Measurements from ENCODE around the gene PRPSAP1.
A peak's percentile ranks its signal among the peaks of the same experiment; 100 is the strongest.
"Not testable (repeated sequence)": the region's sequence is repeated elsewhere in the genome, so short reads cannot be mapped to it uniquely, and the experiment has no call there.

PRPSAP1 gene

DNA sequence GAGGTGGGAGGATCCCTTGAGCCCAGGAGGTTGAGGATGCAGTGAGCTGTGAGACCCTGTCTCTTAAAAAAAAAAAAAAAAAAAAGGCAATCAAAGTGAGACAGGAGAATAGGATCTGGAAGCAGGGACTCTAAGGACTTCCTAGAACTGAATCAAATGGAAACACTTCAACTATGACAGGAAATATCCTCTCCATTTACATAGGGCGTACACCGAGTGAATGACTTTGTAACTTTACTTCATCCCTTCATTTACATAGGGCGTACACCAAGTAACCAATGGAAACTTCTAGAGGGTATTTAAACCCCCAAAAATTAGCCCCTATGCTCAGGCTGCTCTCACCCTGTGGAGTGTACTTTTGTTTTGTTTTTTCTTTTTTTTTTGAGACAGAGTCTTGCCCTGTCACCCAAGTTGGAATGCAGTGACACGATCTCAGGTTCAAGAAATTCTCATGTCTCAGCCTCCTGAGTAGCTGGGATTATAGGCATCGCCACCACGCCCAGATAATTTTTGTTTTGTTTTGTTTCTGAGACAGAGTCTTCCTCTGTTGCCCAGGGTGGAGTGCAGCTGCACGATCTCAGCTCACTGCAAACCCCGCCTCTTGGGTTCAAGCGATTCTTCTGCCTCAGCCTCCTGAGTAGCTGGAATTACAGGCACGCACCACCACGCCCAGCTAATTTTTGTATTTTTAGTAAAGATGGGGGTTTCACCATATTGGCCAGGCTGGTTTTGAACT lies 9.6 kb upstream of the PRPSAP1 start:
- ChIA-PET POLR2A (interaction anchor here (1.6 to 3.7 kb wide), 2 partner anchors 10 to 21 kb away, joined by 4 to 31 read pairs; partner anchors contain the start of genes PRPSAP1 and SPHK1), CTCF (interaction anchor here (1.4 to 2.9 kb wide), 3 partner anchors 22 to 59 kb away, joined by 4 to 11 read pairs (median 7); no protein-coding TSS in a partner anchor)
- Histone ChIP-seq H3K4me1 (ENCODE audit: control insufficient read depth, insufficient read depth, low read length) (peaks cover 12% of the 10 kb centered on the region; the same call in 1 of the 2 replicates), H3K36me3 (ENCODE audit: control insufficient read depth in 2 of 2, insufficient read depth in 1 of 2, low read length in 2 of 2) (no peaks in the 10 kb centered on the region), H3K27ac (ENCODE audit: extremely low read depth, low read depth, low read length) (no peak overlapping the region), H3K4me3 (ENCODE audit: low read depth, low read length) (no peak overlapping the region), H3K9me3 (ENCODE audit: control insufficient read depth, insufficient read depth, low read depth, low read length) (no peaks in the 10 kb centered on the region)
- TF ChIP-seq KLF1 (tag by site-specific recombination; IDR thresholded peaks at IDR 0.05): 0 out of 2 replicates have a peak, but pooled peaks have one; percentile 32
- TF ChIP-seq ZEB2 (tag by site-specific recombination; IDR thresholded peaks at IDR 0.05): no peak

DNA sequence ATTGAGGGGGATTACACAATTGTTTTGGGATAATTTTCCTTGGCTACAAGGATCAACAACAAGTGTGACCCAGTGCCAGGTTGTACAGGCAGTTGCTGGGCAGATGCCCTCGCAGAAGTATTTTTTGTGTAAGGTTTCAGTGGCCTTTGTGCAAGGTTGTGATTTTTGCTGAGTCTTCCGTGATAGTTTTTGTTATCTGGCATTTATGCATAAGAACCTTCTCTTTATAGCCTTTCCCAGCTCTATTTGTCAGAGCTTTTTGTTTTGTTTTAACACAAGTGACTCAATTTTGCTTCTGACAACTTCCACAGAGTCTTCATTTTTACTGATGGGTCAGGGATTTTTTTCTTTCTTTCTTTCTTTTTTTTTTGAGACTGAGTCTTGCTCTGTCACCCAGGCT lies 6.7 kb upstream of the PRPSAP1 start:
- CTCF ChIA-PET: interaction anchor here (0.6 to 2.9 kb wide), 3 partner anchors 21 to 107 kb away, joined by 3 to 11 read pairs (median 4); partner anchors contain the start of gene AANAT
- Histone ChIP-seq H3K4me1 (ENCODE audit: control insufficient read depth, insufficient read depth, low read length) (no peaks in the 10 kb centered on the region), H3K9me3 (ENCODE audit: control insufficient read depth, insufficient read depth, low read depth, low read length) (no peaks in the 10 kb centered on the region), H3K4me3 (ENCODE audit: low read depth, low read length) (no peak overlapping the region), H3K27ac (ENCODE audit: extremely low read depth, low read depth, low read length) (no peak overlapping the region), H3K36me3 (ENCODE audit: control insufficient read depth in 2 of 2, insufficient read depth in 1 of 2, low read length in 2 of 2) (no peaks in the 10 kb centered on the region)
- TF ChIP-seq ZNF121 (tag by site-specific recombination; IDR thresholded peaks at IDR 0.05): no peak
- POLR2A ChIA-PET: no interaction called here

DNA sequence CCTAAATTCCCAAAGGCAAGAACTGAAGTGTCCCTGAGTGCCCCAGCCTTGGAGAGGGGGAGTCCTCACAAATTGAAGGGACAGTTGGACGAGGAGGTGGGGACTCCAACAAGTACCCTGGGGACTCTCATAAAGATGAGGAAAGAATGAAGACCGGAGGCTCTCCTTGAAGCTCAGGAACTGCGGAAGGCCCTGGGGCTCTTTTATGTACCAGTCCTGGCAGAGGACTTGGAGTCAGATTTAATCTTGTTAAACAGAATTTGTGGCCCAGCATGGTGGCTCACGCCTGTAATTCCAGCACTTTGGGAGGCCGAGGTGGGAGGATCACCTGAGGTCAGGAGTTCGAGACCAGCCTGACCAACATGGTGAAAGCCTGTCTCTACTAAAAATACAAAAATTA lies 6.1 kb upstream of the PRPSAP1 start:
- ChIA-PET POLR2A (interaction anchor here (0.6 kb wide), 1 partner anchor 261 kb away, joined by 3 read pairs; no protein-coding TSS in a partner anchor), CTCF (interaction anchor here (0.7 kb wide), 2 partner anchors 10 to 128 kb away, joined by 3 read pairs; no protein-coding TSS in a partner anchor)
- H3K9me3 ChIP-seq (ENCODE audit: control insufficient read depth, insufficient read depth, low read depth, low read length); H3K4me1 ChIP-seq (ENCODE audit: control insufficient read depth, insufficient read depth, low read length); H3K36me3 ChIP-seq (ENCODE audit: control insufficient read depth in 2 of 2, insufficient read depth in 1 of 2, low read length in 2 of 2); H3K27ac ChIP-seq (ENCODE audit: extremely low read depth, low read depth, low read length); H3K4me3 ChIP-seq (ENCODE audit: low read depth, low read length): not testable (repeated sequence)

DNA sequence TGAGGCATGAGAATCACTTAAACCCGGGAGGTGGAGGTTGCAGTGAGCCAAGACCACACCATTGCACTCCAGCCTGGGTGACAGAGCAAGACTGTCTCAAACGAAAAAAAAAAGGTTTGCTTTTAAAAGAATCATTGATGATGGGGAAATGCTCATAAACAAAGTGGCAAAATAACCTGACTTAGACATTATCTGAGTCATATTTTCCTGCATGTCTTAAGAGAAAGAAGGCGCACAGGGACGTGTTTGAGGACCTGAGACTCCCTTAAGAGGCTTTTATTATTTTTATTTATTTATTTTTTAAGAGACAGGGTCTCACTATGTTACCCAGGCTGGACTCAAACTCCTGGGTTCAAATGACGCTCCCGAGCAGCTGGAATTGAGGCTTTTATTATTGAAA lies 5.7 kb upstream of the PRPSAP1 start:
- POLR2A ChIA-PET: interaction anchor here (0.6 kb wide), 1 partner anchor 261 kb away, joined by 3 read pairs; no protein-coding TSS in a partner anchor
- Histone ChIP-seq H3K4me1 (ENCODE audit: control insufficient read depth, insufficient read depth, low read length) (0 out of 2 replicates have a peak, but pooled peaks cover 4% of the 10 kb centered on the region), H3K36me3 (ENCODE audit: control insufficient read depth in 2 of 2, insufficient read depth in 1 of 2, low read length in 2 of 2) (no peaks in the 10 kb centered on the region), H3K4me3 (ENCODE audit: low read depth, low read length) (no peak overlapping the region), H3K27ac (ENCODE audit: extremely low read depth, low read depth, low read length) (no peak overlapping the region), H3K9me3 (ENCODE audit: control insufficient read depth, insufficient read depth, low read depth, low read length) (no peaks in the 10 kb centered on the region)
- CTCF ChIA-PET: interaction anchor here (0.7 kb wide), 2 partner anchors 10 to 129 kb away, joined by 3 read pairs; no protein-coding TSS in a partner anchor
- TF ChIP-seq KLF10 (tag by site-specific recombination; IDR thresholded peaks at IDR 0.05) (no peak), ZSCAN23 (tag by site-specific recombination; IDR thresholded peaks at IDR 0.05) (no peak), GLI4 (tag by site-specific recombination; IDR thresholded peaks at IDR 0.05) (no peak), ZNF521 (tag by site-specific recombination; IDR thresholded peaks at IDR 0.05) (no peak), ZNF426 (tag by site-specific recombination; IDR thresholded peaks at IDR 0.05) (no peak), TCF7L2 (IDR thresholded peaks at IDR 0.05; ENCODE audit: borderline replicate concordance, low read depth, low read length) (no peak), KLF9 (tag by site-specific recombination; IDR thresholded peaks at IDR 0.05; ENCODE audit: low read depth) (no peak), ZNF366 (tag by site-specific recombination; conservative IDR thresholded peaks at IDR 0.05) (no peak), ZNF776 (tag by site-specific recombination; IDR thresholded peaks at IDR 0.05; ENCODE audit: borderline replicate concordance) (no peak), ZNF24 (tag by site-specific recombination; IDR thresholded peaks at IDR 0.05) (no peak), ZNF510 (tag by site-specific recombination; IDR thresholded peaks at IDR 0.05; ENCODE audit: insufficient replicate concordance) (no peak), ZNF23 (tag by site-specific recombination; IDR thresholded peaks at IDR 0.05; ENCODE audit: borderline replicate concordance) (no peak), ZNF623 (tag by site-specific recombination; IDR thresholded peaks at IDR 0.05) (no peak)
- TF ChIP-seq, protein P1, sequence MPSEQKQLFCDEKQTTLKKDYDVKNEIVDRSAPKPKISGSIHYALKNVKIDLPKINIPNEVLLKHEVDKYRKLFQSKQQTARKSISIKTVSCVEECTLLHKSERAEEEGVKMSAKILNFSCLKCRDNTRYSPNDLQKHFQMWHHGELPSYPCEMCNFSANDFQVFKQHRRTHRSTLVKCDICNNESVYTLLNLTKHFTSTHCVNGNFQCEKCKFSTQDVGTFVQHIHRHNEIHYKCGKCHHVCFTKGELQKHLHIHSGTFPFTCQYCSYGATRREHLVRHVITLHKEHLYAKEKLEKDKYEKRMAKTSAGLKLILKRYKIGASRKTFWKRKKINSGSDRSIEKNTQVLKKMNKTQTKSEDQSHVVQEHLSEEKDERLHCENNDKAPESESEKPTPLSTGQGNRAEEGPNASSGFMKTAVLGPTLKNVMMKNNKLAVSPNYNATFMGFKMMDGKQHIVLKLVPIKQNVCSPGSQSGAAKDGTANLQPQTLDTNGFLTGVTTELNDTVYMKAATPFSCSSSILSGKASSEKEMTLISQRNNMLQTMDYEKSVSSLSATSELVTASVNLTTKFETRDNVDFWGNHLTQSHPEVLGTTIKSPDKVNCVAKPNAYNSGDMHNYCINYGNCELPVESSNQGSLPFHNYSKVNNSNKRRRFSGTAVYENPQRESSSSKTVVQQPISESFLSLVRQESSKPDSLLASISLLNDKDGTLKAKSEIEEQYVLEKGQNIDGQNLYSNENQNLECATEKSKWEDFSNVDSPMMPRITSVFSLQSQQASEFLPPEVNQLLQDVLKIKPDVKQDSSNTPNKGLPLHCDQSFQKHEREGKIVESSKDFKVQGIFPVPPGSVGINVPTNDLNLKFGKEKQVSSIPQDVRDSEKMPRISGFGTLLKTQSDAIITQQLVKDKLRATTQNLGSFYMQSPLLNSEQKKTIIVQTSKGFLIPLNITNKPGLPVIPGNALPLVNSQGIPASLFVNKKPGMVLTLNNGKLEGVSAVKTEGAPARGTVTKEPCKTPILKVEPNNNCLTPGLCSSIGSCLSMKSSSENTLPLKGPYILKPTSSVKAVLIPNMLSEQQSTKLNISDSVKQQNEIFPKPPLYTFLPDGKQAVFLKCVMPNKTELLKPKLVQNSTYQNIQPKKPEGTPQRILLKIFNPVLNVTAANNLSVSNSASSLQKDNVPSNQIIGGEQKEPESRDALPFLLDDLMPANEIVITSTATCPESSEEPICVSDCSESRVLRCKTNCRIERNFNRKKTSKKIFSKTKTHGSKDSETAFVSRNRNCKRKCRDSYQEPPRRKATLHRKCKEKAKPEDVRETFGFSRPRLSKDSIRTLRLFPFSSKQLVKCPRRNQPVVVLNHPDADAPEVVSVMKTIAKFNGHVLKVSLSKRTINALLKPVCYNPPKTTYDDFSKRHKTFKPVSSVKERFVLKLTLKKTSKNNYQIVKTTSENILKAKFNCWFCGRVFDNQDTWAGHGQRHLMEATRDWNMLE (tag by site-specific recombination; conservative IDR thresholded peaks at IDR 0.05; ENCODE audit: low read depth): no peak
- TF ChIP-seq, protein P2, sequence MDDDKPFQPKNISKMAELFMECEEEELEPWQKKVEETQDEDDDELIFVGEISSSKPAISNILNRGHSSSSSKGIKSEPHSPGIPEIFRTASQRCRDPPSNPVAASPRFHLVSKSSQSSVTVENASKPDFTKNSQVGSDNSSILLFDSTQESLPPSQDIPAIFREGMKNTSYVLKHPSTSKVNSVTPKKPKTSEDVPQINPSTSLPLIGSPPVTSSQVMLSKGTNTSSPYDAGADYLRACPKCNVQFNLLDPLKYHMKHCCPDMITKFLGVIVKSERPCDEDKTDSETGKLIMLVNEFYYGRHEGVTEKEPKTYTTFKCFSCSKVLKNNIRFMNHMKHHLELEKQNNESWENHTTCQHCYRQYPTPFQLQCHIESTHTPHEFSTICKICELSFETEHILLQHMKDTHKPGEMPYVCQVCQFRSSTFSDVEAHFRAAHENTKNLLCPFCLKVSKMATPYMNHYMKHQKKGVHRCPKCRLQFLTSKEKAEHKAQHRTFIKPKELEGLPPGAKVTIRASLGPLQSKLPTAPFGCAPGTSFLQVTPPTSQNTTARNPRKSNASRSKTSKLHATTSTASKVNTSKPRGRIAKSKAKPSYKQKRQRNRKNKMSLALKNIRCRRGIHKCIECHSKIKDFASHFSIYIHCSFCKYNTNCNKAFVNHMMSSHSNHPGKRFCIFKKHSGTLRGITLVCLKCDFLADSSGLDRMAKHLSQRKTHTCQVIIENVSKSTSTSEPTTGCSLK (tag by site-specific recombination; IDR thresholded peaks at IDR 0.05): no peak
- TF ChIP-seq, protein P3, sequence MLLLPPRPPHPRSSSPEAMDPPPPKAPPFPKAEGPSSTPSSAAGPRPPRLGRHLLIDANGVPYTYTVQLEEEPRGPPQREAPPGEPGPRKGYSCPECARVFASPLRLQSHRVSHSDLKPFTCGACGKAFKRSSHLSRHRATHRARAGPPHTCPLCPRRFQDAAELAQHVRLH (tag by site-specific recombination; IDR thresholded peaks at IDR 0.05): no peak

Data from HEK293 (cell line).